Measurements from ENCODE around the gene SLC38A10. TPM values are rescaled to one million over a fixed set of nuclear protein-coding genes. Genes with fewer than 3 reads are reported as not detected.

The SLC38A10 gene
- total and polyA plus RNA-seq, 2 of the 13 experiments (the other 11 are each of a cell fraction or from before 2014, with no cell fraction given) = 23.4 to 55.8 TPM

- TF ChIP-seq, protein P1, sequence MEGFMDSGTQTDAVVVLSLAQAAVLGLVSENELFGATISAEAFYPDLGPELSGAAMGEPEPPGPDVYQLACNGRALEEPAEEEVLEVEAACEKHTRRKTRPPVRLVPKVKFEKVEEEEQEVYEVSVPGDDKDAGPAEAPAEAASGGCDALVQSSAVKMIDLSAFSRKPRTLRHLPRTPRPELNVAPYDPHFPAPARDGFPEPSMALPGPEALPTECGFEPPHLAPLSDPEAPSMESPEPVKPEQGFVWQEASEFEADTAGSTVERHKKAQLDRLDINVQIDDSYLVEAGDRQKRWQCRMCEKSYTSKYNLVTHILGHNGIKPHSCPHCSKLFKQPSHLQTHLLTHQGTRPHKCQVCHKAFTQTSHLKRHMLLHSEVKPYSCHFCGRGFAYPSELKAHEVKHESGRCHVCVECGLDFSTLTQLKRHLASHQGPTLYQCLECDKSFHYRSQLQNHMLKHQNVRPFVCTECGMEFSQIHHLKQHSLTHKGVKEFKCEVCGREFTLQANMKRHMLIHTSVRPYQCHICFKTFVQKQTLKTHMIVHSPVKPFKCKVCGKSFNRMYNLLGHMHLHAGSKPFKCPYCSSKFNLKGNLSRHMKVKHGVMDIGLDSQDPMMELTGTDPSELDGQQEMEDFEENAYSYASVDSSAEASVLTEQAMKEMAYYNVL (CRISPR knock-in tag; IDR thresholded peaks at IDR 0.05; ENCODE audit: borderline replicate concordance) = peak; percentile 14; the same call in 1 of the 2 replicates
- TF ChIP-seq, protein P2, sequence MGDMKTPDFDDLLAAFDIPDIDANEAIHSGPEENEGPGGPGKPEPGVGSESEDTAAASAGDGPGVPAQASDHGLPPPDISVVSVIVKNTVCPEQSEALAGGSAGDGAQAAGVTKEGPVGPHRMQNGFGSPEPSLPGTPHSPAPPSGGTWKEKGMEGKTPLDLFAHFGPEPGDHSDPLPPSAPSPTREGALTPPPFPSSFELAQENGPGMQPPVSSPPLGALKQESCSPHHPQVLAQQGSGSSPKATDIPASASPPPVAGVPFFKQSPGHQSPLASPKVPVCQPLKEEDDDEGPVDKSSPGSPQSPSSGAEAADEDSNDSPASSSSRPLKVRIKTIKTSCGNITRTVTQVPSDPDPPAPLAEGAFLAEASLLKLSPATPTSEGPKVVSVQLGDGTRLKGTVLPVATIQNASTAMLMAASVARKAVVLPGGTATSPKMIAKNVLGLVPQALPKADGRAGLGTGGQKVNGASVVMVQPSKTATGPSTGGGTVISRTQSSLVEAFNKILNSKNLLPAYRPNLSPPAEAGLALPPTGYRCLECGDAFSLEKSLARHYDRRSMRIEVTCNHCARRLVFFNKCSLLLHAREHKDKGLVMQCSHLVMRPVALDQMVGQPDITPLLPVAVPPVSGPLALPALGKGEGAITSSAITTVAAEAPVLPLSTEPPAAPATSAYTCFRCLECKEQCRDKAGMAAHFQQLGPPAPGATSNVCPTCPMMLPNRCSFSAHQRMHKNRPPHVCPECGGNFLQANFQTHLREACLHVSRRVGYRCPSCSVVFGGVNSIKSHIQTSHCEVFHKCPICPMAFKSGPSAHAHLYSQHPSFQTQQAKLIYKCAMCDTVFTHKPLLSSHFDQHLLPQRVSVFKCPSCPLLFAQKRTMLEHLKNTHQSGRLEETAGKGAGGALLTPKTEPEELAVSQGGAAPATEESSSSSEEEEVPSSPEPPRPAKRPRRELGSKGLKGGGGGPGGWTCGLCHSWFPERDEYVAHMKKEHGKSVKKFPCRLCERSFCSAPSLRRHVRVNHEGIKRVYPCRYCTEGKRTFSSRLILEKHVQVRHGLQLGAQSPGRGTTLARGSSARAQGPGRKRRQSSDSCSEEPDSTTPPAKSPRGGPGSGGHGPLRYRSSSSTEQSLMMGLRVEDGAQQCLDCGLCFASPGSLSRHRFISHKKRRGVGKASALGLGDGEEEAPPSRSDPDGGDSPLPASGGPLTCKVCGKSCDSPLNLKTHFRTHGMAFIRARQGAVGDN (CRISPR knock-in tag; IDR thresholded peaks at IDR 0.05) = peak; percentile 12
- TF ChIP-seq ZNF180 (CRISPR knock-in tag; IDR thresholded peaks at IDR 0.05; ENCODE audit: borderline replicate concordance, low read depth) (no peak), MNT (IDR thresholded peaks at IDR 0.05) (no peak), ZNF777 (CRISPR knock-in tag; IDR thresholded peaks at IDR 0.05) (no peak), ZNF816 (CRISPR knock-in tag; IDR thresholded peaks at IDR 0.05; ENCODE audit: borderline replicate concordance) (0 out of 2 replicates have a peak, but pooled peaks have one; percentile 3), ZNF276 (CRISPR knock-in tag; IDR thresholded peaks at IDR 0.05; ENCODE audit: low read depth) (no peak), ZNF878 (CRISPR knock-in tag; IDR thresholded peaks at IDR 0.05) (0 out of 2 replicates have a peak, but pooled peaks have one; percentile 20), CENPT (CRISPR knock-in tag; IDR thresholded peaks at IDR 0.05; ENCODE audit: low read depth) (peak; percentile 3; the same call in 1 of the 2 replicates)
- TF ChIP-seq, protein P3, sequence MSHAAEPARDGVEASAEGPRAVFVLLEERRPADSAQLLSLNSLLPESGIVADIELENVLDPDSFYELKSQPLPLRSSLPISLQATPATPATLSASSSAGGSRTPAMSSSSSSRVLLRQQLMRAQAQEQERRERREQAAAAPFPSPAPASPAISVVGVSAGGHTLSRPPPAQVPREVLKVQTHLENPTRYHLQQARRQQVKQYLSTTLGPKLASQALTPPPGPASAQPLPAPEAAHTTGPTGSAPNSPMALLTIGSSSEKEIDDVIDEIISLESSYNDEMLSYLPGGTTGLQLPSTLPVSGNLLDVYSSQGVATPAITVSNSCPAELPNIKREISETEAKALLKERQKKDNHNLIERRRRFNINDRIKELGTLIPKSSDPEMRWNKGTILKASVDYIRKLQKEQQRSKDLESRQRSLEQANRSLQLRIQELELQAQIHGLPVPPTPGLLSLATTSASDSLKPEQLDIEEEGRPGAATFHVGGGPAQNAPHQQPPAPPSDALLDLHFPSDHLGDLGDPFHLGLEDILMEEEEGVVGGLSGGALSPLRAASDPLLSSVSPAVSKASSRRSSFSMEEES (CRISPR knock-in tag; IDR thresholded peaks at IDR 0.05) = 0 out of 2 replicates have a peak, but pooled peaks have one; percentile 10
- TF ChIP-seq, protein P4, sequence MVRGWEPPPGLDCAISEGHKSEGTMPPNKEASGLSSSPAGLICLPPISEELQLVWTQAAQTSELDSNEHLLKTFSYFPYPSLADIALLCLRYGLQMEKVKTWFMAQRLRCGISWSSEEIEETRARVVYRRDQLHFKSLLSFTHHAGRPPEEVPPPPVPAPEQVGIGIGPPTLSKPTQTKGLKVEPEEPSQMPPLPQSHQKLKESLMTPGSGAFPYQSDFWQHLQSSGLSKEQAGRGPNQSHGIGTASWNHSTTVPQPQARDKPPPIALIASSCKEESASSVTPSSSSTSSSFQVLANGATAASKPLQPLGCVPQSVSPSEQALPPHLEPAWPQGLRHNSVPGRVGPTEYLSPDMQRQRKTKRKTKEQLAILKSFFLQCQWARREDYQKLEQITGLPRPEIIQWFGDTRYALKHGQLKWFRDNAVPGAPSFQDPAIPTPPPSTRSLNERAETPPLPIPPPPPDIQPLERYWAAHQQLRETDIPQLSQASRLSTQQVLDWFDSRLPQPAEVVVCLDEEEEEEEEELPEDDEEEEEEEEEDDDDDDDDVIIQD (CRISPR knock-in tag; IDR thresholded peaks at IDR 0.05; ENCODE audit: low read depth) = no peak
Observed at GRCh38 chr17:81339191-81339533, 44.1 kb upstream of the SLC38A10 start (continued).

Data from HepG2 (cell line).